HG02678 (cell line): ENCODE data around the gene ACTR6.

ENCODE experiments used
- ATAC-seq: cut with Tn5 transposase; IDR thresholded peaks from one replicate; pipeline ENCODE4 v1.9.1; 2021; ENCODE audit warnings: mild to moderate bottlenecking, moderate library complexity; ENCODE audit not compliant: unreplicated experiment

Gene ACTR6

GRCh38 chr12:100265732-100266584 is 65.3 kb downstream of the ACTR6 start:
- peak; percentile 10 for ATAC-seq

GRCh38 chr12:100266585-100266834 is 65.9 kb downstream of the ACTR6 start:
- peak; percentile 81 for ATAC-seq

- peak; percentile 89 for ATAC-seq
Observed at GRCh38 chr12:100266835-100267602, 66.4 kb downstream of the ACTR6 start, which contains the start of the genes DEPDC4 and SCYL2. DEPDC4 (minus strand) TSS chr12:100267079; CDS start chr12:100267076, 3 bp downstream. SCYL2 (plus strand) TSS chr12:100267177; CDS start chr12:100282971, 15,794 bp downstream.

DNA sequence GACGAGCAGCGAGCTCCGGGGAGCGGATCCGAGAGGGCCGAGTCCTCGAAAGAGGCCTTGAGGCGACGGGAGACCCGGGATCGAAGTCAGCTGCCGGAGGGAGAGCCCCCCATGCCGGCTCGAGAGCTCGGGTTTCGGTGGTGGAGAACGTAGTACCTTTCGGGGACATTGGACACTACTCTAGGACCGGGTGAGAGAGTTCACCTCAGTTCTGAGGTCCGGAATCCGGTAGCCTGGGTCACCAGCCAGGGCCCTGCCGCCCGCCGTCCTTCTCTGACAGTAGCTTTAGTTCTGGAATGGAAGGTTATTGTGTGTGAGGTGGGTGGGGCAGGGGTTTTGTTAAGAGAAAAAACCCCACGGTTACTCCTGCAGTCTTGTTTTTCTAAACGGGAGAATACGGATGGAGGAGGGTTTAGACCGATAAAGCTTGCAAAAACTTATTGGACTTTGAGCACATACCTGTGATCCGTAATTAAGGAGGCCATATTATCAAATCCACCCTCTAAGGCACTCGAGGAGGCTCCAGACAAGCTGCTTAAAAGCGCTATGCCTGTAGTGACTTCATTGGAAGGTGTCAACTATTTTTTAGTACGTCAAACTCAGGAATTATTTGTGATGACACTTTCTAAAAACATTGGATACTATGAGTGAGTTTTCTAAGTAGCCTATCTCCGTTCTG is 67.1 kb downstream of the ACTR6 start:
- ATAC-seq: peak; percentile 16

DNA sequence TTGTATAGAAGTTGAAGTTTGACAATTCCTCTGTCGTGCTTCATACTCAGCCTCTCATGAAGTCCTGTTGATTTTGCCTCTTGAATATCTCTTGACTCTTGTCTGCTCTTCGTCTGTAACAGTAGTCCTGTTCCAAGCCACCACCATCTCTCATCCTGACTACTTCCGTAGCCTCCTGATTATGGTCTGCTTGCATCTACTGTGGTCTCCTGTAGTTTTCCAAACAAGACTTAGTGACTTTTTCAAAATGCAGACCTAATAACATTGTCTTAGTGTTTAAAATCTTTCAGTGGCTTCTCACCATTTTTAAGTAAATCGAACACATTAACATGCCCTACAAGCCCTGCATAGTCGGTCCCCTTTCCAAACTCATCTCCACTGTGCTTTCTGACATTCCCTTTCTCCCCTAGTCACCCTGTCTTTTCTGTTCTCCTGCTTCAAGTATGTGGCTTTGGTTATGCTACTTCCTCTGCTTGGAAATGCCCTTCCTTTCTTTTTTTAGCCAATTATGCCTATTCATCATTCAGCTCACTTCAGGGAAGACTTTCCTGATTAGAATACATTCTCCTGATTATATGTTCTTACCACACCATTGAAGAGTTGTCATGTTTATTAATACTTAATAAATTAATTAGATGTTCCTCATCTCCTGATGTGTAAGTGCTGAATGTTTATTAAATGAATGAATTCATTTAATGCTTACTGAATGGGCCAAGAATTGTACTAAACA is 68.4 kb downstream of the ACTR6 start:
- ATAC-seq: no peak

- no peak for ATAC-seq
Observed at GRCh38 chr12:100273782-100274181, 73.2 kb downstream of the ACTR6 start.
